ENCODE measurements around the gene XAGE2.
"Not testable (repeated sequence)": the region's sequence is repeated elsewhere in the genome, so short reads cannot be mapped to it uniquely, and the experiment has no call there.

Gene XAGE2

GRCh38 chrX:52368368-52369055 lies at the start of gene XAGE2:
Gene XAGE2 (plus strand): TSS chrX:52369021. CDS start chrX:52370015, 994 bp downstream.
- no peaks in the 10 kb centered on the region for H4K20me1 ChIP-seq (ENCODE audit: low read depth, low read length)
- no peak within 1 kb of the TSS for H3K9ac ChIP-seq (ENCODE audit: low read length)
- no peak within 1 kb of the TSS for H3K4me3 ChIP-seq (ENCODE audit: insufficient read depth, low read length, poor library complexity, severe bottlenecking)
- H3K36me3 ChIP-seq (ENCODE audit: low read length) = no peaks in the 10 kb centered on the region
- TF ChIP-seq EZH2phosphoT487 (conservative IDR thresholded peaks at IDR 0.05; ENCODE audit: low read length) (no peak), CTCF (IDR thresholded peaks at IDR 0.05; ENCODE audit: insufficient read depth, low read length, poor library complexity, severe bottlenecking) (no peak)
- no peak within 1 kb of the TSS for H3K4me2 ChIP-seq (ENCODE audit: low read depth, low read length, poor library complexity, severe bottlenecking)
- H3K9me3 ChIP-seq (ENCODE audit: insufficient read depth, low read length) = no peaks in the 10 kb centered on the region
- H3K27me3 ChIP-seq (ENCODE audit: low read length) = no peaks in the 10 kb centered on the region
- H3K27ac ChIP-seq (ENCODE audit: low read depth, low read length) = no peak within 1 kb of the TSS
- no peaks in the 10 kb centered on the region for H3F3A ChIP-seq (ENCODE audit: insufficient read depth)
- H2AFZ ChIP-seq (ENCODE audit: low read depth, low read length, severe bottlenecking) = no peak within 1 kb of the TSS
- no peaks in the 10 kb centered on the region for H3K9me2 ChIP-seq (replicated peaks; ENCODE audit: insufficient read depth, low read length)
- H3K79me2 ChIP-seq (ENCODE audit: insufficient read depth, low read length) = no peaks in the 10 kb centered on the region

GRCh38 chrX:52337410-52337809 lies 31.4 kb upstream of the XAGE2 start:
- no peaks in the 10 kb centered on the region for H4K20me1 ChIP-seq (ENCODE audit: low read depth, low read length)
- TF ChIP-seq EZH2phosphoT487 (conservative IDR thresholded peaks at IDR 0.05; ENCODE audit: low read length) (no peak), CTCF (IDR thresholded peaks at IDR 0.05; ENCODE audit: insufficient read depth, low read length, poor library complexity, severe bottlenecking) (no peak)
- H3K79me2 ChIP-seq (ENCODE audit: insufficient read depth, low read length) = no peaks in the 10 kb centered on the region
- H3F3A ChIP-seq (ENCODE audit: insufficient read depth) = no peaks in the 10 kb centered on the region
- H3K9me3 ChIP-seq (ENCODE audit: insufficient read depth, low read length) = no peaks in the 10 kb centered on the region
- H3K9me2 ChIP-seq (replicated peaks; ENCODE audit: insufficient read depth, low read length) = no peaks in the 10 kb centered on the region
- H3K4me3 ChIP-seq (ENCODE audit: insufficient read depth, low read length, poor library complexity, severe bottlenecking) = no peak overlapping the region
- H3K36me3 ChIP-seq (ENCODE audit: low read length) = no peaks in the 10 kb centered on the region
- no peak overlapping the region for H2AFZ ChIP-seq (ENCODE audit: low read depth, low read length, severe bottlenecking)
- H3K27me3 ChIP-seq (ENCODE audit: low read length) = no peaks in the 10 kb centered on the region
- H3K9ac ChIP-seq (ENCODE audit: low read length) = no peak overlapping the region
- no peak overlapping the region for H3K27ac ChIP-seq (ENCODE audit: low read depth, low read length)
- H3K4me2 ChIP-seq (ENCODE audit: low read depth, low read length, poor library complexity, severe bottlenecking) = no peak overlapping the region

- H3K79me2 ChIP-seq (ENCODE audit: insufficient read depth, low read length) = no peaks in the 10 kb centered on the region
- H3K27ac ChIP-seq (ENCODE audit: low read depth, low read length) = no peak overlapping the region
- H2AFZ ChIP-seq (ENCODE audit: low read depth, low read length, severe bottlenecking) = no peak overlapping the region
- H3F3A ChIP-seq (ENCODE audit: insufficient read depth) = no peaks in the 10 kb centered on the region
- no peak overlapping the region for H3K4me2 ChIP-seq (ENCODE audit: low read depth, low read length, poor library complexity, severe bottlenecking)
- H4K20me1 ChIP-seq (ENCODE audit: low read depth, low read length) = no peaks in the 10 kb centered on the region
- no peak overlapping the region for H3K9ac ChIP-seq (ENCODE audit: low read length)
- no peak overlapping the region for H3K4me3 ChIP-seq (ENCODE audit: insufficient read depth, low read length, poor library complexity, severe bottlenecking)
- no peaks in the 10 kb centered on the region for H3K9me3 ChIP-seq (ENCODE audit: insufficient read depth, low read length)
- H3K27me3 ChIP-seq (ENCODE audit: low read length) = no peaks in the 10 kb centered on the region
- H3K36me3 ChIP-seq (ENCODE audit: low read length) = no peaks in the 10 kb centered on the region
- TF ChIP-seq EZH2phosphoT487 (conservative IDR thresholded peaks at IDR 0.05; ENCODE audit: low read length) = no peak
- TF ChIP-seq CTCF (IDR thresholded peaks at IDR 0.05; ENCODE audit: insufficient read depth, low read length, poor library complexity, severe bottlenecking) = no peak
- no peaks in the 10 kb centered on the region for H3K9me2 ChIP-seq (replicated peaks; ENCODE audit: insufficient read depth, low read length)
Observed at GRCh38 chrX:52341493-52341892, 27.3 kb upstream of the XAGE2 start.

- not testable (repeated sequence) for H2AFZ ChIP-seq (ENCODE audit: low read depth, low read length, severe bottlenecking); H4K20me1 ChIP-seq (ENCODE audit: low read depth, low read length); H3K4me3 ChIP-seq (ENCODE audit: insufficient read depth, low read length, poor library complexity, severe bottlenecking); H3K9ac ChIP-seq (ENCODE audit: low read length); H3K9me3 ChIP-seq (ENCODE audit: insufficient read depth, low read length); H3K36me3 ChIP-seq (ENCODE audit: low read length); H3K27ac ChIP-seq (ENCODE audit: low read depth, low read length); H3K9me2 ChIP-seq (replicated peaks; ENCODE audit: insufficient read depth, low read length); H3F3A ChIP-seq (ENCODE audit: insufficient read depth); H3K27me3 ChIP-seq (ENCODE audit: low read length); H3K79me2 ChIP-seq (ENCODE audit: insufficient read depth, low read length); H3K4me2 ChIP-seq (ENCODE audit: low read depth, low read length, poor library complexity, severe bottlenecking)
Observed at GRCh38 chrX:52343131-52343530, 25.7 kb upstream of the XAGE2 start.
